OCI-LY1 (cell line): ENCODE results near the gene CD300A.

Experiments
- H2AFZ ChIP-seq: fragments of 200-600 bp; sonication (generic), shearing (Covaris generic); 2 replicates; pipeline ENCODE4 v1.6.0; 2014; ENCODE audit warnings: antibody characterized with exemption, mild to moderate bottlenecking, low read length
- H3F3A ChIP-seq: fragments of 200-600 bp; sonication (generic), shearing (Covaris generic); 2 replicates; pipeline ENCODE4 v1.6.0; 2014; ENCODE audit warnings: mild to moderate bottlenecking, antibody characterized with exemption, low read length, moderate library complexity; ENCODE audit not compliant: insufficient read depth
- H3K27ac ChIP-seq: fragments of 200-600 bp; sonication (generic); 2 replicates; pipeline ENCODE4 v1.5.1; 2014; ENCODE audit warnings: low read length, mixed run types, mild to moderate bottlenecking, low read depth; ENCODE audit not compliant: poor library complexity, severe bottlenecking
- H3K27me3 ChIP-seq: fragments of 200-600 bp; sonication (generic); 2 replicates; pipeline ENCODE4 v1.6.0; 2014; ENCODE audit warnings: antibody characterized with exemption, mild to moderate bottlenecking, low read length, moderate library complexity; ENCODE audit not compliant: insufficient read depth
- H3K36me3 ChIP-seq: fragments of 200-600 bp; sonication (generic); 2 replicates; pipeline ENCODE4 v1.6.1; 2014; ENCODE audit warnings: mild to moderate bottlenecking, antibody characterized with exemption, low read length, moderate library complexity, mixed read lengths; ENCODE audit not compliant: insufficient read depth
- H3K4me1 ChIP-seq: fragments of 200-600 bp; sonication (generic); 2 replicates; pipeline ENCODE4 v1.5.1; 2014; ENCODE audit warnings: mild to moderate bottlenecking, low read length, moderate library complexity; ENCODE audit not compliant: insufficient read depth, severe bottlenecking
- H3K4me2 ChIP-seq: fragments of 200-600 bp; sonication (generic), shearing (Covaris generic); 2 replicates; pipeline ENCODE4 v1.6.1; 2014; ENCODE audit warnings: low read length
- H3K4me3 ChIP-seq: fragments of 200-600 bp; sonication (generic); 2 replicates; pipeline ENCODE4 v1.5.1; 2014; ENCODE audit warnings: low read length, low read depth, mild to moderate bottlenecking, mixed read lengths; ENCODE audit not compliant: poor library complexity, severe bottlenecking
- H3K79me2 ChIP-seq: fragments of 200-600 bp; shearing (Covaris generic); 2 replicates; pipeline ENCODE4 v1.6.1; 2016; ENCODE audit warnings: mixed run types, low read length, mixed read lengths; ENCODE audit not compliant: insufficient read depth
- H3K9ac ChIP-seq: fragments of 200-600 bp; sonication (generic), shearing (Covaris generic); 2 replicates; pipeline ENCODE4 v1.6.1; 2014; ENCODE audit warnings: mild to moderate bottlenecking, low read length, mixed read lengths
- H3K9me2 ChIP-seq: fragments of 200-600 bp; sonication (generic), shearing (Covaris generic); 2 replicates; pipeline ENCODE4 v1.6.1; 2014; ENCODE audit warnings: low read depth, mild to moderate bottlenecking, low read length, mixed read lengths
- H3K9me3 ChIP-seq: fragments of 200-600 bp; shearing (Covaris generic); 2 replicates; pipeline ENCODE4 v1.6.1; 2014; ENCODE audit warnings: low read length, mixed read lengths
- H4K20me1 ChIP-seq: fragments of 200-600 bp; sonication (generic), shearing (Covaris generic); 2 replicates; pipeline ENCODE4 v1.6.0; 2016; ENCODE audit warnings: mild to moderate bottlenecking, low read length; ENCODE audit not compliant: insufficient read depth
- EZH2 ChIP-seq: fragments of 200-600 bp; sonication (generic), shearing (Covaris generic); IDR thresholded peaks from 2 replicates; pipeline ENCODE4 v1.8.0; 2017; ENCODE audit warnings: borderline replicate concordance, mixed run types, mild to moderate bottlenecking, antibody characterized with exemption, low read length, moderate library complexity, mixed read lengths
- TF ChIP-seq, protein P1 (sequence below): fragments of 200-600 bp; sonication (generic), shearing (Covaris generic); IDR thresholded peaks from 2 replicates; pipeline ENCODE4 v1.5.1; 2017; ENCODE audit warnings: mild to moderate bottlenecking, antibody characterized with exemption, low read length, moderate library complexity, mixed read lengths

Gene CD300A

DNA sequence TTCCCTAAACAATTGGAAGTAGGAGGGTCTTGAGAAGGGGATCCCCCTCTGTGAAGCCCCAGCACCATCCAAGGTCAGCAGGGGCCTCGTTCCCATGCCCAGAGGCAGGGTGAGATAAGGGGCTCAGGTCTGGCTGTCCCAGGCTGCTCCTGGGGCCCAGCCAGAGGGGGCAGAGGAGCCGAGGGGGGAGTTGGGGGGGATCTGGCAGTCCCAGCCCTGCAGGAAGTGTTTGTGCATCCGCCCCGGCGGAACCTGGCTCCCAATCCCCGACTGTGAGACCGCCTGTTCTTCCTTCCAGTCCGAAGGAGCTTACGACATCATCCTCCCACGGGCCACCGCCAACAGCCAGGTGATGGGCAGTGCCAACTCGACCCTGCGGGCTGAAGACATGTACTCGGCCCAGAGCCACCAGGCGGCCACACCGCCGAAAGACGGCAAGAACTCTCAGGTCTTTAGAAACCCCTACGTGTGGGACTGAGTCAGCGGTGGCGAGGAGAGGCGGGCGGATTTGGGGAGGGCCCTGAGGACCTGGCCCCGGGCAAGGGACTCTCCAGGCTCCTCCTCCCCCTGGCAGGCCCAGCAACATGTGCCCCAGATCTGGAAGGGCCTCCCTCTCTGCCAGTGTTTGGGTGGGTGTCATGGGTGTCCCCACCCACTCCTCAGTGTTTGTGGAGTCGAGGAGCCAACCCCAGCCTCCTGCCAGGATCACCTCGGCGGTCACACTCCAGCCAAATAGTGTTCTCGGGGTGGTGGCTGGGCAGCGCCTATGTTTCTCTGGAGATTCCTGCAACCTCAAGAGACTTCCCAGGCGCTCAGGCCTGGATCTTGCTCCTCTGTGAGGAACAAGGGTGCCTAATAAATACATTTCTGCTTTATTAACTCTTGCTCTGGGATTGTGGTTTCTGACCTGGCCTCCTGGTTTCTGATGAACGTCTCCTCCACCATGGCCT, 19.6 kb upstream of the CD300A start:
- H3K27ac ChIP-seq: no peak overlapping the region
- H3K4me2 ChIP-seq: no peak overlapping the region
- H3K9me3 ChIP-seq: no peaks in the 10 kb centered on the region
- H3K27me3 ChIP-seq: no peaks in the 10 kb centered on the region
- H3K4me1 ChIP-seq: no peaks in the 10 kb centered on the region
- no peaks in the 10 kb centered on the region for H3F3A ChIP-seq
- H3K4me3 ChIP-seq: no peak overlapping the region
- H3K9me2 ChIP-seq: no peaks in the 10 kb centered on the region
- no peaks in the 10 kb centered on the region for H4K20me1 ChIP-seq
- H3K79me2 ChIP-seq: no peaks in the 10 kb centered on the region
- no peak overlapping the region for H3K9ac ChIP-seq
- H2AFZ ChIP-seq: no peak overlapping the region
- TF ChIP-seq, protein P1, sequence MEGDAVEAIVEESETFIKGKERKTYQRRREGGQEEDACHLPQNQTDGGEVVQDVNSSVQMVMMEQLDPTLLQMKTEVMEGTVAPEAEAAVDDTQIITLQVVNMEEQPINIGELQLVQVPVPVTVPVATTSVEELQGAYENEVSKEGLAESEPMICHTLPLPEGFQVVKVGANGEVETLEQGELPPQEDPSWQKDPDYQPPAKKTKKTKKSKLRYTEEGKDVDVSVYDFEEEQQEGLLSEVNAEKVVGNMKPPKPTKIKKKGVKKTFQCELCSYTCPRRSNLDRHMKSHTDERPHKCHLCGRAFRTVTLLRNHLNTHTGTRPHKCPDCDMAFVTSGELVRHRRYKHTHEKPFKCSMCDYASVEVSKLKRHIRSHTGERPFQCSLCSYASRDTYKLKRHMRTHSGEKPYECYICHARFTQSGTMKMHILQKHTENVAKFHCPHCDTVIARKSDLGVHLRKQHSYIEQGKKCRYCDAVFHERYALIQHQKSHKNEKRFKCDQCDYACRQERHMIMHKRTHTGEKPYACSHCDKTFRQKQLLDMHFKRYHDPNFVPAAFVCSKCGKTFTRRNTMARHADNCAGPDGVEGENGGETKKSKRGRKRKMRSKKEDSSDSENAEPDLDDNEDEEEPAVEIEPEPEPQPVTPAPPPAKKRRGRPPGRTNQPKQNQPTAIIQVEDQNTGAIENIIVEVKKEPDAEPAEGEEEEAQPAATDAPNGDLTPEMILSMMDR: no peak
- TF ChIP-seq EZH2: no peak
- H3K36me3 ChIP-seq: no peaks in the 10 kb centered on the region

DNA sequence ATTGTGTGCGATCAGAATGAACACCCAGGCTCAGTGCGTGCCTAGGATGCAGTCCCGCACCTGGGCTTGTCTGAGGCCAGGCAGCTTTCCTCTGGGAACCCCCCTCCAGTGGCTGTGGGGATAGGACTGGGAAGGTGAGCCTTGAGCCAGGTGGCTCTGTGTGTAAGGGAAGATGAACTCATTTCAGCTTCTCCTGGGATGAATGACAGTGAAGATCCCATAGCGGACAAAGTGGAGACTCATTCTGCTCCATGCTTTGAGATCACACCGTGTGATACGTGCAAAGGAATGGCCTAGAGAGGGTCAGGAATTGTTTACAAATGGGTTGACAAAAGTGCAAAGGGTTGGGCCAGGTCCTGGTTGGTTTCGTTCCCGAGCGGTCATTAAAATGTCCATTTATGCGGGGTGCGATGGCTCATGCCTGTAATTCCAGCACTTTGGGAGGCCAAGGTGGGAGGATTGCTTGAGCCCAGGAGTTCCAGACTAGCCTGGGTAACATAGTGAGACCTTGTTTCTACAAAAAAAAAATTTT, 18.7 kb upstream of the CD300A start:
- Histone ChIP-seq H3K4me3 (no peak overlapping the region), H3K4me2 (no peak overlapping the region)
- no peak for TF ChIP-seq EZH2
- TF ChIP-seq, protein P1: no peak

DNA sequence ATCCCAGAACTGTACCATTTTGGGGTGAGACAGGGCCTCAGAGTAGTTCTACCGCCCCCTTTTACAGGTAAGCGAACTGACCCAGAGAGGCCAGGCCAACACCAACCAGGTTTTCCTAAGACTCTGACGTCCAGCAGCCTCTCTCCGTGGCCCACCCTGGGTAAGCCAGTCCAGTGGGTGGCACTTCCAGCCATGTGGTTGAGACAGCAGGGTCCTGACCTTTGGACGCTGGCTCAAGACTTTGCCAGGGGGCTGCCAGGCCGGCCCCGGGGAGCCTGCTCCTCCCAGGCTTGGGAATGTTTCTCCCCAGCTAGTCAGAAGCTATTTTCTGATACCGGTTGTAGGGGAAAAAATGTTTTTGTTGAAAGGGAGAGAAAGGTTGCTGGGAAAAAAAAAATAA, 17.7 kb upstream of the CD300A start:
- no peaks in the 10 kb centered on the region for H3K36me3 ChIP-seq
- H3F3A ChIP-seq: no peaks in the 10 kb centered on the region
- H3K4me3 ChIP-seq: no peak overlapping the region
- TF ChIP-seq, protein P1: no peak
- TF ChIP-seq EZH2: no peak
- H3K27ac ChIP-seq: no peak overlapping the region
- H4K20me1 ChIP-seq: no peaks in the 10 kb centered on the region
- H3K27me3 ChIP-seq: no peaks in the 10 kb centered on the region; the same call in 1 of the 2 replicates
- no peak overlapping the region for H3K9ac ChIP-seq
- H2AFZ ChIP-seq: no peak overlapping the region
- H3K9me3 ChIP-seq: no peaks in the 10 kb centered on the region
- H3K4me1 ChIP-seq: no peaks in the 10 kb centered on the region
- no peaks in the 10 kb centered on the region for H3K79me2 ChIP-seq
- no peaks in the 10 kb centered on the region for H3K9me2 ChIP-seq
- H3K4me2 ChIP-seq: no peak overlapping the region

More for the DNA sequence above, 18.7 kb upstream of the CD300A start:
- H3F3A ChIP-seq: no peaks in the 10 kb centered on the region
- no peaks in the 10 kb centered on the region; the same call in 1 of the 2 replicates for H3K27me3 ChIP-seq
- H2AFZ ChIP-seq: no peak overlapping the region
- no peaks in the 10 kb centered on the region for H4K20me1 ChIP-seq
- no peak overlapping the region for H3K27ac ChIP-seq
- H3K9me3 ChIP-seq: no peaks in the 10 kb centered on the region
- no peaks in the 10 kb centered on the region for H3K79me2 ChIP-seq
- no peaks in the 10 kb centered on the region for H3K36me3 ChIP-seq
- no peaks in the 10 kb centered on the region for H3K4me1 ChIP-seq
- H3K9me2 ChIP-seq: no peaks in the 10 kb centered on the region
- H3K9ac ChIP-seq: no peak overlapping the region
